HUES6 (cell line): Measurements from ENCODE around the gene TSPAN4.

Experiments used
- H3K27ac ChIP-seq: 2 replicates; pipeline ENCODE4 v1.7.0; 2013; ENCODE audit warnings: low read depth, mild to moderate bottlenecking, low read length, inconsistent platforms
- H3K27me3 ChIP-seq: 2 replicates; pipeline ENCODE4 v1.6.1; 2013; ENCODE audit warnings: low read length; ENCODE audit not compliant: control insufficient read depth, insufficient read depth
- H3K36me3 ChIP-seq: 2 replicates; pipeline ENCODE4 v1.6.1; 2013; ENCODE audit warnings: low read length; ENCODE audit not compliant: control insufficient read depth, insufficient read depth
- H3K4me1 ChIP-seq: 2 replicates; pipeline ENCODE4 v1.6.1; 2013; ENCODE audit warnings: low read length; ENCODE audit not compliant: control insufficient read depth, insufficient read depth
- H3K4me3 ChIP-seq: 2 replicates; pipeline ENCODE4 v1.5.1; 2013; ENCODE audit warnings: low read depth, low read length
- H3K9ac ChIP-seq: one replicate; pipeline ENCODE4 v1.6.1; 2013; ENCODE audit warnings: mild to moderate bottlenecking, low read length
- H3K9me3 ChIP-seq: 2 replicates; pipeline ENCODE4 v1.6.1; 2013; ENCODE audit warnings: low read depth, low read length; ENCODE audit not compliant: control insufficient read depth, insufficient read depth

TSPAN4 gene

GRCh38 chr11:849104-849824, 6.6 kb downstream of the TSPAN4 start:
- Histone ChIP-seq H3K4me3 (peak overlapping the region; percentile 74), H3K9ac (no peak overlapping the region)

GRCh38 chr11:849951-850774, 7.5 kb downstream of the TSPAN4 start:
- peak overlapping the region; percentile 68 for H3K4me3 ChIP-seq
- H3K27ac ChIP-seq: no peak overlapping the region
- no peak overlapping the region for H3K9ac ChIP-seq

More at GRCh38 chr11:849104-849824, 6.6 kb downstream of the TSPAN4 start:
- Histone ChIP-seq H3K27ac (no peak overlapping the region), H3K4me1 (peaks cover 46% of the 10 kb centered on the region), H3K36me3 (no peaks in the 10 kb centered on the region), H3K27me3 (peaks cover 30% of the 10 kb centered on the region; the same call in 1 of the 2 replicates), H3K9me3 (no peaks in the 10 kb centered on the region)

GRCh38 chr11:850775-851763, 8.4 kb downstream of the TSPAN4 start:
- peaks cover 30% of the 10 kb centered on the region; the same call in 1 of the 2 replicates for H3K27me3 ChIP-seq
- H3K9me3 ChIP-seq: no peaks in the 10 kb centered on the region
- no peaks in the 10 kb centered on the region for H3K36me3 ChIP-seq
- H3K4me3 ChIP-seq: peak overlapping the region; percentile 68
- H3K27ac ChIP-seq: no peak overlapping the region
- H3K4me1 ChIP-seq: peaks cover 34% of the 10 kb centered on the region
- no peak overlapping the region for H3K9ac ChIP-seq

More at GRCh38 chr11:849951-850774, 7.5 kb downstream of the TSPAN4 start:
- H3K4me1 ChIP-seq: peaks cover 42% of the 10 kb centered on the region
- H3K36me3 ChIP-seq: no peaks in the 10 kb centered on the region
- H3K9me3 ChIP-seq: no peaks in the 10 kb centered on the region
- H3K27me3 ChIP-seq: peaks cover 30% of the 10 kb centered on the region; the same call in 1 of the 2 replicates

GRCh38 chr11:852762-853161, 10.1 kb downstream of the TSPAN4 start:
- H3K36me3 ChIP-seq: no peaks in the 10 kb centered on the region

GRCh38 chr11:853682-854448, 11.2 kb downstream of the TSPAN4 start:
- Histone ChIP-seq H3K9me3 (no peaks in the 10 kb centered on the region), H3K27ac (no peak overlapping the region), H3K27me3 (peaks cover 19% of the 10 kb centered on the region; the same call in 1 of the 2 replicates), H3K4me1 (peaks cover 30% of the 10 kb centered on the region), H3K4me3 (no peak overlapping the region), H3K9ac (no peak overlapping the region), H3K36me3 (no peaks in the 10 kb centered on the region)

More at GRCh38 chr11:852762-853161, 10.1 kb downstream of the TSPAN4 start:
- H3K4me1 ChIP-seq: peaks cover 36% of the 10 kb centered on the region
- H3K27ac ChIP-seq: no peak overlapping the region
- peaks cover 24% of the 10 kb centered on the region; the same call in 1 of the 2 replicates for H3K27me3 ChIP-seq
- no peak overlapping the region for H3K9ac ChIP-seq
- no peak overlapping the region for H3K4me3 ChIP-seq
- no peaks in the 10 kb centered on the region for H3K9me3 ChIP-seq

GRCh38 chr11:854601-855329, 12.1 kb downstream of the TSPAN4 start:
- Histone ChIP-seq H3K9me3 (no peaks in the 10 kb centered on the region), H3K9ac (no peak overlapping the region), H3K27ac (no peak overlapping the region), H3K27me3 (peaks cover 14% of the 10 kb centered on the region; the same call in 1 of the 2 replicates), H3K36me3 (no peaks in the 10 kb centered on the region), H3K4me3 (no peak overlapping the region), H3K4me1 (peaks cover 26% of the 10 kb centered on the region)

- no peak overlapping the region for H3K9ac ChIP-seq
- H3K36me3 ChIP-seq: no peaks in the 10 kb centered on the region
- H3K27me3 ChIP-seq: peaks cover 10% of the 10 kb centered on the region; the same call in 1 of the 2 replicates
- H3K4me3 ChIP-seq: no peak overlapping the region
- peaks cover 32% of the 10 kb centered on the region for H3K4me1 ChIP-seq
- no peak overlapping the region for H3K27ac ChIP-seq
- no peaks in the 10 kb centered on the region for H3K9me3 ChIP-seq
These were observed 12.7 kb downstream of the TSPAN4 start for GRCh38 chr11:855330-855674.

GRCh38 chr11:855796-856195, 13.1 kb downstream of the TSPAN4 start:
- peaks cover 5% of the 10 kb centered on the region; the same call in 1 of the 2 replicates for H3K27me3 ChIP-seq
- no peaks in the 10 kb centered on the region for H3K36me3 ChIP-seq
- no peaks in the 10 kb centered on the region for H3K9me3 ChIP-seq
- no peak overlapping the region for H3K4me3 ChIP-seq
- no peak overlapping the region for H3K9ac ChIP-seq
- H3K4me1 ChIP-seq: peaks cover 32% of the 10 kb centered on the region
- no peak overlapping the region for H3K27ac ChIP-seq

GRCh38 chr11:856397-856796, 13.7 kb downstream of the TSPAN4 start:
- H3K27ac ChIP-seq: no peak overlapping the region
- H3K4me3 ChIP-seq: no peak overlapping the region
- H3K27me3 ChIP-seq: no peaks in the 10 kb centered on the region
- no peak overlapping the region for H3K9ac ChIP-seq
- peaks cover 26% of the 10 kb centered on the region for H3K4me1 ChIP-seq
- H3K36me3 ChIP-seq: no peaks in the 10 kb centered on the region
- no peaks in the 10 kb centered on the region for H3K9me3 ChIP-seq
